Smooth muscle cell (in vitro differentiated cells): ENCODE results near the gene RTF1. TPM values are rescaled to one million over a fixed set of nuclear protein-coding genes. Genes with fewer than 3 reads are reported as not detected.

Source experiments
- DNase-seq: peaks from one replicate; lab custom pipeline; 2025; ENCODE audit not compliant: unreplicated experiment; lab: John Stamatoyannopoulos, UW
- H2AFZ ChIP-seq: fragments of 200-600 bp; sonication (generic); 2 replicates; pipeline ENCODE4 v1.6.0; 2016; ENCODE audit warnings: antibody characterized with exemption, low read depth, mild to moderate bottlenecking
- H3F3A ChIP-seq: fragments of 200-600 bp; sonication (generic); 2 replicates; pipeline ENCODE4 v1.6.0; 2017; ENCODE audit warnings: antibody characterized with exemption, low read depth
- H3K27ac ChIP-seq: fragments of 200-600 bp; sonication (generic); 2 replicates; pipeline ENCODE4 v1.5.1; 2016; ENCODE audit warnings: low read depth, mild to moderate bottlenecking
- H3K27me3 ChIP-seq: fragments of 200-600 bp; sonication (generic); 2 replicates; pipeline ENCODE4 v1.6.1; 2016; ENCODE audit warnings: low read depth, mild to moderate bottlenecking
- H3K36me3 ChIP-seq: fragments of 200-600 bp; sonication (generic); 2 replicates; pipeline ENCODE4 v1.5.1; 2016; ENCODE audit warnings: low read depth
- H3K4me1 ChIP-seq: fragments of 200-600 bp; sonication (generic); 2 replicates; pipeline ENCODE4 v1.5.1; 2016; ENCODE audit warnings: low read depth
- H3K4me2 ChIP-seq: fragments of 200-600 bp; sonication (generic); 2 replicates; pipeline ENCODE4 v1.6.0; 2016; ENCODE audit warnings: mild to moderate bottlenecking
- H3K4me3 ChIP-seq: fragments of 200-600 bp; sonication (generic); 2 replicates; pipeline ENCODE4 v1.5.1; 2016; ENCODE audit warnings: mild to moderate bottlenecking
- H3K79me2 ChIP-seq: fragments of 200-600 bp; sonication (generic); 2 replicates; pipeline ENCODE4 v1.6.0; 2016; ENCODE audit warnings: low read depth, mild to moderate bottlenecking
- H3K9ac ChIP-seq: fragments of 200-600 bp; sonication (generic); 2 replicates; pipeline ENCODE4 v1.6.0; 2016; ENCODE audit warnings: low read depth
- H3K9me3 ChIP-seq: fragments of 200-600 bp; sonication (generic); replicated peaks from 2 replicates; pipeline ENCODE4 v1.5.1; 2016; ENCODE audit warnings: low read depth
- H4K20me1 ChIP-seq: fragments of 200-600 bp; sonication (generic); 2 replicates; pipeline ENCODE4 v1.6.0; 2016; ENCODE audit warnings: low read depth
- CTCF ChIP-seq: fragments of 200-600 bp; sonication (generic); IDR thresholded peaks from 2 replicates; pipeline ENCODE4 v1.5.1; 2017; ENCODE audit warnings: borderline replicate concordance, mild to moderate bottlenecking, antibody characterized with exemption; ENCODE audit not compliant: insufficient read depth, poor library complexity, severe bottlenecking
- WGBS: methylation state at CpG from one replicate; pipeline ENCODE4 v1.1.7; 2016; ENCODE audit warnings: low lambda C conversion rate; 5-methylcytosine and 5-hydroxymethylcytosine counted together
- polyA plus RNA-seq: library from polyadenylated mRNA; unstranded; fragments of >200 nt; fragmentation: Nextera tagmentation; extraction: Ambion mirVana; gene quantifications from 2 replicates; pipeline ENCODE4 v1.2.1, GENCODE V29; 2016
- total RNA-seq: library from RNA; depleted of rRNA; stranded (reverse); fragments of >200 nt; gene quantifications from 2 replicates; pipeline ENCODE4 v1.2.3, GENCODE V29; 2014

RTF1 gene
- total and polyA plus RNA-seq, 2 experiments from 2014 or later: 25.7 to 68.1 TPM

DNA sequence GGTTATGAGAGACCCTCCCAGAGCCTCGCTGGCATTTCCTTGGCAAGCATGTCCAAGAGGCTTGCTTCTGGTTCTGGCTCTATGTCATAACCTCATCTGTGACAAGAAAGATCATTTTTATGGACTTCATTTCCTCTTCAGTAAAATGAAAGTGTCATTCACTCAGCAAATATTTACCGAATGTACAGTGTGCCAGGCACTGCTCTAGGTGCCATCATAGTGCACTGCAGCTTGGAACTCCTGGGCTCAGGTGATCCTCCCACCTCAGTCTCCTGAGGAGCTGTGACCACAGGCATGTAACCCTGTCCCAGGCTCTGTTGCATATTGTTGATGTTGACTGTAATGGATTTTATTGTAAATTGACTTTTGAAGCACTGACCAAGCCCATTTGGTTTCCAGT is 58.0 kb downstream of the RTF1 start:
- H3K4me3 ChIP-seq: no peak overlapping the region
- H3K27me3 ChIP-seq: no peaks in the 10 kb centered on the region
- H3F3A ChIP-seq: no peaks in the 10 kb centered on the region
- H3K9me3 ChIP-seq: no peaks in the 10 kb centered on the region
- H3K36me3 ChIP-seq: peaks cover 26% of the 10 kb centered on the region
- H3K79me2 ChIP-seq: no peaks in the 10 kb centered on the region
- no peak overlapping the region for H3K9ac ChIP-seq
- 96% methylated on average over 2 of the region's 2 CpGs for WGBS
- DNase-seq: no peak
- no peak overlapping the region for H3K4me2 ChIP-seq
- H2AFZ ChIP-seq: no peak overlapping the region
- H3K4me1 ChIP-seq: no peaks in the 10 kb centered on the region
- TF ChIP-seq CTCF: no peak
- H4K20me1 ChIP-seq: no peaks in the 10 kb centered on the region
- H3K27ac ChIP-seq: no peak overlapping the region

DNA sequence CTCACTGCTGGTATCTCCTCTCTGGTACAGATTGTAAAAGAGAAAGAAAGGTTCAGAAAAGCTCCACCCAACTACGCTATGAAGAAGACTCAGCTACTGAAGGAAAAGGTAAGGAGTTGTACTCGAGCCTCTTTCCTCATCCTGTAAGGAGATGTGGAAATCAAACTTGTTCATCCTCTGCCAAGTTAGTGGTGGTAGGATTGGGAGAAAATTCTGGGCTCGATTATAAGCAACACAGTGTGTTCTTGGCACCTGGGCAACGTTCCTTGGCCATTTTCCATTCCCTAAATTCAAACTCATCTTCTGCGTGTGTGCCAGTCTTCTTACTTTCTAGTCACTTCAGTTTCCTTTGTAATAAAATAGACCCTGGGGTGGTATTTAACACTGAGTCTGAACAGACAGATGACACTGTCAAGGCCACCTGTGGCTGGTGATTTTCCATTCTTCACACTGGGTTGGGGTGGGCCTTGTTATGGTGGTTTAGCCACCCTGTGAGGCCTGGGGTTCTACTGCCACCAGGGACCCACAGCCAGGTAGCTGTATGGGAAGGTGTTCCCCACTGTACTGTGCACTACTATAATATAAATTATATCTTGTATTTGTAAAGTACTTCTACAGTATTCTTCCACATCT is 59.6 kb downstream of the RTF1 start:
- Histone ChIP-seq H3K4me1 (no peaks in the 10 kb centered on the region), H3K9me3 (no peaks in the 10 kb centered on the region), H3K36me3 (peaks cover 18% of the 10 kb centered on the region), H3K27me3 (no peaks in the 10 kb centered on the region), H3K9ac (no peak overlapping the region), H3K27ac (peak overlapping the region; percentile 86), H3F3A (no peaks in the 10 kb centered on the region), H4K20me1 (no peaks in the 10 kb centered on the region), H2AFZ (no peak overlapping the region), H3K79me2 (no peaks in the 10 kb centered on the region), H3K4me2 (no peak overlapping the region), H3K4me3 (no peak overlapping the region)
- DNase-seq: no peak
- WGBS: 96% methylated on average over 5 of the region's 5 CpGs
- no peak for TF ChIP-seq CTCF

GRCh38 chr15:41480396-41481140 is 63.7 kb downstream of the RTF1 start:
- 99% methylated on average over 12 of the region's 12 CpGs for WGBS
- H3K4me2 ChIP-seq: no peak overlapping the region
- H3K4me1 ChIP-seq: no peaks in the 10 kb centered on the region
- H3K4me3 ChIP-seq: no peak overlapping the region
- H4K20me1 ChIP-seq: no peaks in the 10 kb centered on the region
- no peaks in the 10 kb centered on the region for H3K27me3 ChIP-seq
- H3K36me3 ChIP-seq: peaks cover 13% of the 10 kb centered on the region
- no peaks in the 10 kb centered on the region for H3K79me2 ChIP-seq
- H3K27ac ChIP-seq: no peak overlapping the region
- H2AFZ ChIP-seq: no peak overlapping the region
- no peak for TF ChIP-seq CTCF
- H3K9ac ChIP-seq: no peak overlapping the region
- no peaks in the 10 kb centered on the region for H3K9me3 ChIP-seq
- no peak for DNase-seq
- H3F3A ChIP-seq: no peaks in the 10 kb centered on the region
